Sigmoid colon (tissue), 4 donors: Measurements from ENCODE around the gene WIPF3.

Experiments used
- CTCF ChIP-seq, 4 experiments: fragments of 450-650 bp in 3 of 4; fragments of 200-600 bp in 1 of 4; IDR thresholded peaks; one replicate each; pipeline ENCODE4 v1.5.1; 2016 to 2019; ENCODE audit warnings: antibody characterized with exemption in 4 of 4, mild to moderate bottlenecking in 3 of 4, moderate library complexity in 2 of 4
- EP300 ChIP-seq, 4 donors: sonication (generic); formaldehyde crosslinking; IDR thresholded peaks; one replicate each; pipeline ENCODE4 v1.6.1; 2017; ENCODE audit warnings: antibody characterized with exemption in 4 of 4
- POLR2A ChIP-seq, 2 donors: fragments of 450-650 bp; IDR thresholded peaks; one replicate each; pipeline ENCODE4 v1.6.1; 2016; ENCODE audit warnings: antibody characterized with exemption in 2 of 2, mild to moderate bottlenecking in 2 of 2, moderate library complexity in 2 of 2
- POLR2AphosphoS5 ChIP-seq, 4 donors: sonication (generic); formaldehyde crosslinking; IDR thresholded peaks; one replicate each; pipeline ENCODE4 v1.6.1; 2017; ENCODE audit warnings: antibody characterized with exemption in 4 of 4

- TF ChIP-seq CTCF (IDR thresholded peaks at IDR 0.05) (no peak), EP300 (IDR thresholded peaks at IDR 0.05) (no peak), POLR2AphosphoS5 (IDR thresholded peaks at IDR 0.05) (no peak), POLR2A (IDR thresholded peaks at IDR 0.05) (no peak)
Measured at GRCh38 chr7:29877196-29877595, 70.9 kb downstream of the WIPF3 start.
